VCaP (cell line): Measurements from ENCODE around the gene MYH7B.

Experiments
- H3K27ac ChIP-seq: fragments of 450-650 bp; 2 replicates; pipeline ENCODE4 v1.5.1; 2017
- TF ChIP-seq, protein P1 (sequence below): fragments of 450-650 bp; conservative IDR thresholded peaks from 2 replicates; pipeline ENCODE4 v1.5.1; 2017; ENCODE audit warnings: mild to moderate bottlenecking, moderate library complexity

Gene MYH7B

DNA sequence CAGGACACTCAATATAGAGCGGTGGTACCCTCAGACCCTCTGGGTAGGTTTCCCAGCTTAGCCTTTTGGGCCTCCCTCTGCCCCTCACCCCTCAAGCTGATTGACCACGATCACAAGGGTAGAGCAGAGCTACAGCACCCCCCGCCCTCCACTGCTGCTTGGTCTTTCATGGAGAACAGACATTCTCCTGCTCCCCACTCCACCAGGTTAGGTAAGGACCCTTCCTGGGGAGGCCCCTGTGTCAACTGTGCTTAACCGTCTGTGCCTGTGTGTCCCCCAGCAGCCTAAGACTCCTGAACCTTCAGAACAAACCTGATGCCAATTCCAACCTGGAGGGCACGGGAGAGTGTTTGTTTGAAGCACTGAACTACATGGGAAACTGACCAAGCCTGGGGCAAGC is 11.8 kb downstream of the MYH7B start:
- no peak overlapping the region for H3K27ac ChIP-seq
- TF ChIP-seq, protein P1, sequence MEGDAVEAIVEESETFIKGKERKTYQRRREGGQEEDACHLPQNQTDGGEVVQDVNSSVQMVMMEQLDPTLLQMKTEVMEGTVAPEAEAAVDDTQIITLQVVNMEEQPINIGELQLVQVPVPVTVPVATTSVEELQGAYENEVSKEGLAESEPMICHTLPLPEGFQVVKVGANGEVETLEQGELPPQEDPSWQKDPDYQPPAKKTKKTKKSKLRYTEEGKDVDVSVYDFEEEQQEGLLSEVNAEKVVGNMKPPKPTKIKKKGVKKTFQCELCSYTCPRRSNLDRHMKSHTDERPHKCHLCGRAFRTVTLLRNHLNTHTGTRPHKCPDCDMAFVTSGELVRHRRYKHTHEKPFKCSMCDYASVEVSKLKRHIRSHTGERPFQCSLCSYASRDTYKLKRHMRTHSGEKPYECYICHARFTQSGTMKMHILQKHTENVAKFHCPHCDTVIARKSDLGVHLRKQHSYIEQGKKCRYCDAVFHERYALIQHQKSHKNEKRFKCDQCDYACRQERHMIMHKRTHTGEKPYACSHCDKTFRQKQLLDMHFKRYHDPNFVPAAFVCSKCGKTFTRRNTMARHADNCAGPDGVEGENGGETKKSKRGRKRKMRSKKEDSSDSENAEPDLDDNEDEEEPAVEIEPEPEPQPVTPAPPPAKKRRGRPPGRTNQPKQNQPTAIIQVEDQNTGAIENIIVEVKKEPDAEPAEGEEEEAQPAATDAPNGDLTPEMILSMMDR, result no peak

DNA sequence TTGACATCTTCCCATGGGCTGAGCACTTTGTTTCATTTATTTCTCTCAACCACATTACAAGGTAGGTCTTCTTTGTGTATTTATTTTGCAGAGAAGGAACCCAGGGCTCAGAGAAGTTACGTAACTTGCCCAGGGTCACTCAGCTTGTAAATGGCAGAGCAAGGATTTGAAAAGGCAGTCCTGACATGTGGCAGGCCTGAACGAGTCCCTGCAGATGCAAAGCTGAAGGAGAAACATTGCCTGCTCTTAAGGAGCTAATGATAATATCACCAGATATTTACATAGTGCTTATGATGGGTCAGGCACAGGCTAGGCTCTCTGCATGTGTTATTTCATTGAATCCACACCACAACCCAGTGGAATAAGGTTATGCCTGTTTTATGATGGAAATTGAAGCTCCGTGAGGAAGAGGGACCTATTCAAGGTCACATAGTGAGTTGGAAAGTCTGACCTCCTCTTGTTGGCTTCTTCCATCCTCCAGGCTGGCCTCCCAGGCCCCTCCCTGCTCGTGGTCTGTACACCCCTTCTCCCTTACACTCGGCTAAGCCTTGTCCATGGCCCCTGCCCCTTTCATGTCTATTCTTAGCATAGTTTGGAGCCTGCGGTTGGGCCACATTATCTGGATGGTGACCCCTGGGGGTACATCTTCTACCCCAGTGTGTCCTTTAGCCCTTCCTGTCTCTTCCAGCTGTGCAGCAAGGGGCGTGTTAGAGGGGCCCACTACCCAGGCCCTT is 12.5 kb downstream of the MYH7B start:
- TF ChIP-seq, protein P1, result no peak
- H3K27ac ChIP-seq, result no peak overlapping the region

GRCh38 chr20:34970193-34970840 is 14.6 kb downstream of the MYH7B start:
- TF ChIP-seq, protein P1, result no peak
- no peak overlapping the region for H3K27ac ChIP-seq

DNA sequence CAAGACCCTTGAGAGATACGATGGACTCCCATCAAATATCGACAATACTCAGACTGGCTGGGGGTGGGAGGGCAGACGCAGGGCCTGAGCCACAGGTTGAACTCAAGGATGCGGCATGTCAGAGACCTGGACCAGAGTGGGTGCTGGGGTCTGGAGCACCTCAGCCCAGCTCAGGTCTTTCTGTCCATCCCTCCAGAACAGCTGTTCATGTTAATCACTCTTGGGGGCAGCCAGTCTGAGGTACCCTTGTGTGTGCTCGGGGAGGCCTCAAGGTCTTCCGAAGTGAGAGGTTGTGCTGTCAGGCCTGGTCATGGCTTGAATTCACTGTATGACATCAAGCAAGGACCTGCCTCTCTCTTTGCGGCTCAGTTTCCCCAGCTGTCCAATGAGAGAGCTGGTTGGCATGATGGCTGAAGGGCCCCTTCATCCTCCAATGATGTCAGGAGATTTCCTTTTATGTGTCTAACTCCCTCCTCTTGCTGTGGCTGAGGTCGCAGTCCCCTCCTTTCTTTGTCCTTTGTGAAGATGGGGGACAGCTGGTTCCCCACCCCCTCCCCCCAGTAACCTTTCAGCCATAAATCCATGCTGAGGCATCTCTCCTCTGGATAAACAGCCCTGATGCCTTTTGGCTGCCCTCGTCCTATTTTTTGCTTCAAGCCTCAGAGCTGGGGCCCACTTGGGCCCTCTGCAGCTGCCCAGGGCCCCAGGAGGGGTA is 15.3 kb downstream of the MYH7B start:
- TF ChIP-seq, protein P1, result no peak
- H3K27ac ChIP-seq, result no peak overlapping the region

- TF ChIP-seq, protein P1, result no peak
- H3K27ac ChIP-seq, result no peak overlapping the region
These were observed 16.0 kb downstream of the MYH7B start for GRCh38 chr20:34971561-34972235.

GRCh38 chr20:34974246-34974645 is 18.6 kb downstream of the MYH7B start:
- TF ChIP-seq, protein P1, result no peak
- H3K27ac ChIP-seq, result no peak overlapping the region

GRCh38 chr20:34976286-34976685 is 20.6 kb downstream of the MYH7B start:
- H3K27ac ChIP-seq, result no peak overlapping the region
- TF ChIP-seq, protein P1, result no peak
